IPS-18c (cell line): ENCODE data around the gene PDZD2.

Source experiments
- H3K4me3 ChIP-seq: 2 replicates; pipeline ENCODE4 v1.7.0; 2013; ENCODE audit warnings: low read depth, mild to moderate bottlenecking, low read length, moderate library complexity; ENCODE audit not compliant: insufficient read depth
- H3K9me3 ChIP-seq: one replicate; pipeline ENCODE4 v1.6.1; 2013; ENCODE audit warnings: mild to moderate bottlenecking, low read length, moderate library complexity; ENCODE audit not compliant: control insufficient read depth, insufficient read depth

PDZD2 gene

DNA sequence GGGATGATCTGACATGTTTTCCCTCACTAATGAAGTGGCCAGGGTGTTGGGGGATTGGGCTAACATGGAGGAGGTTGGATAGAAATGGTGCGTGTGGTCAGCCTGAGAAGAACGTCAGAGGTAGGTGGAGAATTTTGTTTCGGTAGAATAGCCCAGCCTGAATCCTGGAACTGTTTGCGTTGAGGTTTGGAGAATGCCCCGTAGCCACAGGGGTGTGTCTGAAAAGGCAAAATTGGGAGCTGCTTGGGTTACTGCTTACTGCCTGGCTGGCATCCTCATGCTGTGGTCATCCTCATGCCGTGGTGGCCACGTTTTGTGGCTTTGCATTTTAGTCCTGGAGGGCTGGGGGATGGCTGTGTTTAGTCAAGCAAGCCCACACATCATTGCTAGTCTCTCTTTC, 298.3 kb downstream of the PDZD2 start:
- H3K9me3 ChIP-seq: no peaks in the 10 kb centered on the region
- no peak overlapping the region for H3K4me3 ChIP-seq

DNA sequence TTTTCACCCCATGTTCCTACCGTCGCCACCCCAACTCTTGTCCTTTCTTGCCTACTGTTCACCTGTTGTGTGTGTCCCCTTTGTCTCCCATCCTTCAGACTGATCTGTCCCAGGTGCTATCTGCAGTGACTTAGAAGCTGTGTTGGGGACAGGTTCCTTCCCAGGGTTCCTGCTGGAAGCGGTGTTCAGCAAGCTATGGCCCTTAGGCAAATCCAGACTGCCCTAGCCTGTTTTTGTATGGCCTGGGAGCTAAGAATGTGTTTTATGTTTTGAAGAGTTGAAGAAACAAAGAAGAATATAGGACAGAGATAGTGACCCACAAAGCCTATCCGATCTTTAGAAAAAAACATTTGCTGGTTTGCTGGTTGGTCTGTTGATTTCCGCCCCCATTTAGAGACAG, 298.8 kb downstream of the PDZD2 start:
- Histone ChIP-seq H3K9me3 (no peaks in the 10 kb centered on the region), H3K4me3 (no peak overlapping the region)

DNA sequence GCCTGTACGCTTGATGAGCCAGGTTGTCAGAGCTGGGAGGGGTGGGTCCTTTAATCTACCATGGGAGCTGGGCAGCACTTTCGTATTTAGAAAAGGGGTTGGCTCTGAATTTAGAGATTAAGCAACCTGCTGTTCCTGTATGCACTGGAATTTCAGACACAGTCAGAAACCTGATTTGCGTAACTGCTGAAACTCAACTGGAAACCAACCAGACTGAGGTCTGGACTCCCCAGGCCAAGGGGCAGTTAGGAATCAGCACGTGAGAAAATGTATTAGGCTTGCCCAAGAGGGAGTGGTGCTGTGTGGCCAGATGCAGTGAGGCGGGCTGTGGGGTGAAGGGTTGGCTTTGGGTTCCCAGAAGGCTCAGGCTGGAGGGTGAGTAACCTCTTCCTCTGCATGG, 300.2 kb downstream of the PDZD2 start:
- Histone ChIP-seq H3K9me3 (no peaks in the 10 kb centered on the region), H3K4me3 (no peak overlapping the region)

DNA sequence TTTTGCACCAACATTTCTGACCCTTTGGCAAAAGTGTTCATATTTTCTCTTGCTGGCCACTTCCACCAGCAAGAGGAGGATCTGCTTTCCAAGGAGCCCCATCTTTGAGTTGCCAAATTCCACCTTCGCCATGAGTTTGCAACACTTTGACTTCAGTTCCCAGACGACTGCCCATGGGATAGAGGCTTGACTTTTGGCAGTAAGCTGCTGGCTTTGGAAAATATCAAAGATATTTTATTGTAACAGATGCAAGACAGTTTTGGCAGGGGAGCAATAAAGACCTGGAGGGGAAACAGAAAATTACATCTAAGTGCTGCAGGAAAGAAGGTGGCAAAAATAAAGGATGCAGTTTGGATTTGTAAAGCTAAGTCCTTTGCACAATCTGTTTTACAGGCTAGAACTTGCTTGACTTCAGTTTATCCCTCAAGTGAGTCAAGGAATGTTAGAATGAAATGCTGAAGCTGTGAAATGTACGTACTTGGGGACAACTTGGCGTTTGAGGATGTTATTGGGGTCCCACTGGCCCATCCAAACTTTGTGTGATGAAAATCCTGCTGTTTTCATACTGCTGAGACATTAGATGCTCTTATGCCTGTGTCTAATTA, 302.3 kb downstream of the PDZD2 start:
- H3K9me3 ChIP-seq: no peaks in the 10 kb centered on the region
- H3K4me3 ChIP-seq: no peak overlapping the region

DNA sequence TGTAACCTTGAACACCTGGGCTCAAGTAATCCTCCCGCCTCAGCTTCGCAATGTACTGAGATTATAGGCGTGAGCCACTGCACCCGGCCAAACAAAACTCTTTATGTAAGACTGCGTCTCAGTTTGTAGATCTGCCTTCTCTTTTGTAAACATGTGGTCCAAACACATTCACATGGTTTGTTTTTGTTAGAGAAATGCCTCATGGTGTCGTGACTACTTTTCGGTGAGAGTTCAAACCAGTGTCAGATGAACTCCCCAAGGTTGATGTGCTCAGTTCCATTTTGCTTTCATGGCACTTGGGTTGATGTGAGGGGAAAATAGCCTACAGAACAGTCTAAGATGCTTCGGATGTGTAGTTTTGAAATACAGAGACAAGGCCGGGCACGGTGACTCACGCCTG, 303.6 kb downstream of the PDZD2 start:
- no peak overlapping the region for H3K4me3 ChIP-seq
- no peaks in the 10 kb centered on the region for H3K9me3 ChIP-seq

DNA sequence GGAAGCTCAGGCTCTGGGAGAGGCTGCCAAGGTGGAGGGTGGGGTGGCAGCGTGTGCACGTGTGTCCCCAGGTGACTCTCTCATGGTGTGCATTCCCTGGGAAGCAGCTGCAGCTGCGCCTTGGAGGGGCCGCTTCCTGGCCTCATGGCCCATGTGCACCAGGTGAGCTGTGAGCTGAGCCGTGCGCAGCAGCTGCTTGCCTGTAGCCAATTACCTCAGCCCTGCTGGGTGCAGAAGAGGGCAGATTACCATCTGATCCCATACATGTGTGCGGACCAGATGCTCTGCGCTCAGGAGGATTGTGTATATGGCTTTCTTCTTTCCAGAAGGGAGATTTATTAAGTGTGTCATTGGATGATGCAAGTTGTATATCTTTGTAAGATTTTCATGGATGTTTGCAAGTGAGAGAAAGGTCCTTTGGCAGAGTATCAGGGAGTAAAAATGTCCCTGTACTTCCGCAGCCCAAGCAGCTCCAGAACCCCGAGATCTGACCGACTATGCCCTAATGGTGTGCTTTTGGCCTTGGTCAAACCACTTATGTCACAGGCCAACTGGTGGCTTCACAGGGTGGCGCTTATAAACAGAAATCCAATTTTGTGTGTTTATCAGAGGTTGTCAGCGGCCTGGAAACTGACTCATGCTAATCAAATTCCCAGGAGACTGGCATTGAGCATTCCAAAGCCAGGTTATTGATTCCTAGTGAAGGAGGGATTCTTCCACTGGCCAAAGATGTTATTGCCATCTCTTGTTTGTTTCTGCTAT, 305.9 kb downstream of the PDZD2 start:
- Histone ChIP-seq H3K4me3 (no peak overlapping the region), H3K9me3 (no peaks in the 10 kb centered on the region)

DNA sequence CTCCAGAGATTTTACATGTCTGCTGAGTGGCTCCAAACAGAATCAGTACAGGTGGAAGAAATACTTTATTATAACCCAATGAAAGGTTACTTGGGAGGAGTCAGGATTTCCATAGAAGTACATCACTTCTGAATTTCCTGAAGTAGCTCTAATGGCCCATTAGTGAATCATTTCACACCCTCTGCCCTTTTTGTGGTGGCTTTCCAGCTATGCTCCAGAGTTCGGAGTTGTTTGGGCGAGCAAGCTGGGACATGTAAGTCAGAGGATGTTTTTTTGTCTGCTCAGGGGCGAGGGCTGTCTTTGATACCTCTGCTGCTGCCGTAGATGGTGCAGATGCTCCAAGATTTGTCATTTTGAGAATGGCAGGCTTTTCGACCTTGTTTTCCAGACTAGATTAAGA, 309.1 kb downstream of the PDZD2 start:
- no peak overlapping the region for H3K4me3 ChIP-seq
- H3K9me3 ChIP-seq: no peaks in the 10 kb centered on the region

DNA sequence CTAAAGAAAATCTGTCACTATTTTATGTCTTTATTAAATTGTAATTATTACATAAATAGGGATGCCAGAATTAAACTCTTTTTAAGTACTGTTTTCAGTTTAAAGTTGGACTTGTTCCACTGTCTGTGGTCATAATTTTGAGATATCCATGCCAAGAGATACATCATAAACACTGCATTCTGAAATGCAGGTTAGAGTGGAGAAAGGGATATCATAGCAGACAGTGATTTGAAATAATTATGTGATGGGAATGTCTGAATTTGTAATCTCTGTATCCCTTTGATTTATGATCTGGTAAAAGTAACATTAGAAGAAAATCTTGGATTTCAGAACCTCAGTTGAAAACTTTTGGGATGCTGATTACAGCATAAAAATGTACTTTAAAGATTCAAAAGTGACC, 313.1 kb downstream of the PDZD2 start:
- Histone ChIP-seq H3K4me3 (no peak overlapping the region), H3K9me3 (no peaks in the 10 kb centered on the region)

DNA sequence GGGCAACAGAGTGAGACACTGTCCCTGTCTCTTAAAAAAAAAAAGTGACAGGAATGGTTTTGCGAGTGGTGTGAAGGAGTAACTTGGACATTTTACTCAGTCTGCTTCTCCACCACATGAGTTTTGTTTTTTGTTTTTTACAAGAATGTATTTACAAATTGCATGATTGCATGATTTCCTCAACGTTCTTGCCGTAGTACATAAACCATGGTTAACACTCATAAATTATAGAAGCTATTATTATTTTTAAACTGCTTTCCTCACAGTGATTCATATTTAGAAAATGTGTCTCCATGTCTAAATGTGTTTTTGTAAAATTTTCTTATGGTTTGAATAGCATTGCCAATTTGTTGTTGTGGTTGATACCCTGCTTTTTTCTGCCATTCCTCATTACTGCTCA, 315.2 kb downstream of the PDZD2 start:
- H3K4me3 ChIP-seq: no peak overlapping the region
- no peaks in the 10 kb centered on the region for H3K9me3 ChIP-seq

DNA sequence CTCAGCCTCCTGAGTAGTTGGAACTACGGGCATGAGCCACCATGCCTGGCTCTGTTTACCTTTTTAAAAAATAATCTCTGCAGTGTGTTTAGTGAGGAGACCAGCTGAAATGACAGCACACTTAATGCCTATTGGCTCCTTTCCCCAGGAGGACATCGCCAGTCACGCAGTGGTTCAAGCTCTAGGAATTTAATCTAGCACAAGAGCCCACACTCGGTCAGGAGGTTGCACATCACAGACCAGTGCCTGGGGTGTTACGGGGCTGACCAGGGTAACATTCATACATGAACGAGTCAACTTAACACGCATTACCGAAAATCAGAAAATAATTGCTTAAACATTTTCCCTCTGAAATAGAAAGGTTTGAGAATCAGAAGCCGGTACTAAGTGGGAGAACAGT, 318.2 kb downstream of the PDZD2 start:
- H3K9me3 ChIP-seq: no peaks in the 10 kb centered on the region
- no peak overlapping the region for H3K4me3 ChIP-seq

DNA sequence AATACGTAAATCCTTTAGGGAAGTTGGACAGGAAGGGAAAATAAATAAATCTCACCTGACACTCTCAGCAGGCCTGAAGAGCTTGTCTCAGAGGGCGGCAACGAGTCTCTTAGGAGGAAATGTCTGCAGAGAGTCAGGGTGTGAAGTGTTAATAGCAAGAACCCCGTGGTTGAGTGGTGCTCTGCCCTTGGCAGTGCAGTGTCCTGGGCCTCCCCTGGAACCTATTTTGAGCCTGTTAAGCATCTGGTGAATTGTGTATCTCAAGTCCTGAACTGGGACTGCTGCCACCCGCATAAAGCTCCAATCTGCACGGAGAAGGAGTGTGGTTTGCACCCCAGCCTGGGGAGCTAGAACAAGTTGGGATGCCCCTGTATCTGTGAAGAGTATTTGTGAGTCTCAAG, 323.4 kb downstream of the PDZD2 start:
- H3K4me3 ChIP-seq: no peak overlapping the region
- H3K9me3 ChIP-seq: no peaks in the 10 kb centered on the region

DNA sequence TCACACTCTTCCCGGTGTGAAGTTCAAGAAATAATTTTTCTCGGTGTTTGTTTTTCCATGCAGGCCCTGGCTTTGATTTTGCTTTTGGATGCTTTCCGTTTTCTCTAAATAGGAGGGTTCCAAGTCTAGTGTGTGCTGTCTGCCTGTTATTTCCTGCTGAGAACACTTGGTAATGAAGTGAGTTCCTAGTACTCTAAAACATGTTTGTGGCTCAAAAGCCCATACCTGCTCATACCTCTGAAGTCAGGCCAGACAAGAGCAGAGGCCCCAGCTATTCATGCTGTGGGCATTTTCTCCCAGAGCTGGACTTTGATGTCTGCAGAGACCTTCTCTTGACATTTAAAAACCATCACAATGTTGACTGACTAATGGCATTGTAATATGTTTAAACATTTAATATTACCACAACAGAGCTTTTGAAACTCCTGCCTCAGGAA, 324.0 kb downstream of the PDZD2 start:
- H3K4me3 ChIP-seq: no peak overlapping the region
- no peaks in the 10 kb centered on the region for H3K9me3 ChIP-seq

DNA sequence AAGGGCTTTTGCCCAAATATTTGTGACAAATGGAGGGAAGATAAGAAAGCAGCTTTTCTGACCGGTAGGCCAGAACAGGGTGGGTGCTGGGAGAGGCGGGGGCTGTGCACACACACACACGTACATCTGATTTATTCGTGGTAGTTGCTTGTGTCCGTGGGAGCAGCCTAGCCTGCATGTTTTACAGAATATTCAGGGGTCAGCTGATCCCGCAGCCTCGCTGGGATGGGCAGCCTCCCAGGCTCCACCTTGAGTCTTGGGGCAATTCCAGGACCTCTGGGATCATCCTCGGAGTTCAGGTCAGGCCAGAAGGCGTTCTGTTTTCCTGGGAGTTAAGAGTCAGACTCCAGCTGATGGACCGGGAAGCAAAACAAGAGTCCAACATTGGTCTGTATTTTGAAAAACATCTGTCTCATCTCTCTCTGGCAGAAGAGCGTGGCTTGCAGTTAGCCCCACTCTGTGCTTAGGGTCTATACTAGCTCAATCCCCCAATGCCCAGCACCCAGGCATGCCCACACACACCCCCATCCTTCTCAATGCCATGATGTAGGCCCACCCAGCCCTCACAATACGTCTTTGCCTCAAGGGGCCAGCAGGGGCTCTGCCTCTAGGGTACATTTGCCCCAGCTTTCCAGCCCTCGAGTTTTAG, 324.6 kb downstream of the PDZD2 start:
- no peaks in the 10 kb centered on the region for H3K9me3 ChIP-seq
- H3K4me3 ChIP-seq: no peak overlapping the region

DNA sequence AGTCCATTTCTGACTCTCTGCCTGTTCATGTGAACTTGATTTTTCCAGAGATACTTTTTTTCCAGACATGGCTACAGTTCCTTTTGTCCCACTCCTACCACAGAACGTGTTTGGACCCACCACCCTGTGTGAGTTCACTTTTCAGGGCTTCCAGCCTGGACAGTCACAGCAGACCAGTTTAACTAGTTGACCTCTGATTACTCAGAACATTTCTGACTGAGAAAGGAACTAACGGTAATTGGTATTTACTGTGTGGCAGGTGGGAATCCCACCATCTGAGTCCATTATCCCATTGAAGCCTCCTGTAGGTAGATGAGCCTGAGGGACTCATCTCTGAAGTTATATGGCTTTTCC, 325.1 kb downstream of the PDZD2 start:
- no peak overlapping the region for H3K4me3 ChIP-seq
- no peaks in the 10 kb centered on the region for H3K9me3 ChIP-seq

DNA sequence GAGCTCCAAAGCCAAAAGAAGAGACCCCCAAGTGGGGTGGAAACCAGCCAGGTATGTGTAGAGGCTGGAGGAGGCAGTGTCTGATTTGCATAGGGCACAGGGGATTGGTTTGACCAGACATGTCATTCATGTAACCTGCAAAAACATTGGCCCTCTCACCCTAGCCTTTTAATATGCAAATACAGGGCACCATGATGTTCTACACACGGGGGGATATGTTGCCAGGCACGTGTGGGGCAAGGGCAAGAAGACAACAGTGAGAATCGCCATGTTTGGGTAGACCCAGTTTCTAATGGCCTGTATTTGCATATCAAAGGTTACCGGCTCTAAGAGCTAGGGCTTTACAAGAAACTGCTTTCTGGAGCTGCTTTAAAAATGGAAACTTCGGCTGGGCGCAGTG, 326.3 kb downstream of the PDZD2 start:
- Histone ChIP-seq H3K9me3 (no peaks in the 10 kb centered on the region), H3K4me3 (no peak overlapping the region)

DNA sequence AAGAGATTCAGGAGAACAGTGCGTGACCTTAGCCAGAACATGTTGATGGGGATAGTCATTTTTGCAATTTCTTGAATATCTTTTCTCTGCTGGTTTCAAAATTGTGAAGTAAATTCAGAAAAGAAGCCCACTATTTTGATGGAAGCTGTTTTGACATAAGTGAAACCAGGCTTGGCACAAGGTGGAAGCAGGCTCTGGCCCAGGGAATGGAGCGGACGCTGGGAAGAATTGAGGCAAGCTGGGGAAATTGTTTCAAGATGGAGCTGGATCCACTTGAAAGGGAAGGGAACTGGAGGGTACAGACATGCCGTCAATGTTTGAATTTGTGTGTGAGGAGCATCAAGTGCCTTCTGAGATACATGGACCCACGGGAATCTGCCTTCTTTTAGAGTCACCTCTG, 328.0 kb downstream of the PDZD2 start:
- Histone ChIP-seq H3K9me3 (no peaks in the 10 kb centered on the region), H3K4me3 (no peak overlapping the region)

DNA sequence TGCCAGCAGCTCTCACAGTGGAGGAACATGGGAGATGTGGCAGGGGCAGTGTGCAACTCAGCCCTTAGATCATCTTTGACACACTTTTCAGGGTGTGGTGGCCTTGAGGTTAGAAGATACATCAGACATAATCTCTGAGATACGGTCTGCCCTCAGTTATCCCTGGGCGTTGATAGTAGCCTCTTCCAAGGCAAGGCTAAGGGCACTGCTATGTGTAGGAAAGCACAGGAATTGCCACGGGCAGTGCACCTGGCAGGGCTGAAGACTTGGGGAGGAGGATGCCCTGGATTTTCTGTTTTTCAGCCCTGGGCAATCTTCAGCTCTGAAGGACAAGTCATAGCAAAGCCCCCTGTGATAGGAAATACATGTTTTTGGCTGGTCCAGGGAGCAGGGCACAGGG, 328.5 kb downstream of the PDZD2 start:
- Histone ChIP-seq H3K9me3 (no peaks in the 10 kb centered on the region), H3K4me3 (no peak overlapping the region)

DNA sequence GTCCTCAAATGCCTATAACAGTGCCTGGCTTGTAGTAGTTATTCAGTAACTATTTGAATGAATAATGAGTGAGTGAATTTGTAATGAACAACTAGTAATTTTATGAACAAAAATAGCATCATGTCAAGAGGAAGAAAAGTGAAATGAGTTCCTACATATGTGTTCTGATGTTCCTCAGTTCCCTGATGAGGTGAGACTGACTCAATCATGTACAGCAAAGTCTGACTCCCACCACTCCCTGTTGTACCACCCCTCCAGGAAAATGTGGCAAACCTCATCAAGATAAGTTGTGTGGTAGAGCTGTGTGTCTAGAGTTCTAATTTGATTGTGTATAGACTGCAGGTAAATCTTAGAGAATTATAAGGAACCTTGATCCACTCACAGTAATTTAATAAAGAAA, 333.6 kb downstream of the PDZD2 start:
- Histone ChIP-seq H3K9me3 (no peaks in the 10 kb centered on the region), H3K4me3 (no peak overlapping the region)
